ENCODE measurements around the gene ULK2.
"Not testable (repeated sequence)": the region's sequence is repeated elsewhere in the genome, so short reads cannot be mapped to it uniquely, and the experiment has no call there.

ULK2 gene

GRCh38 chr17:19865021-19865420 is 2.7 kb downstream of the ULK2 start:
- no peaks in the 10 kb centered on the region for H3K9me2 ChIP-seq (ENCODE audit: low read depth, low read length)
- no peaks in the 10 kb centered on the region for H3K4me1 ChIP-seq (ENCODE audit: insufficient read depth, low read length, severe bottlenecking)
- H3K79me2 ChIP-seq (ENCODE audit: insufficient read depth, low read length), result no peaks in the 10 kb centered on the region
- TF ChIP-seq EZH2 (IDR thresholded peaks at IDR 0.05; ENCODE audit: borderline replicate concordance, low read length) (no peak), CTCF (IDR thresholded peaks at IDR 0.05; ENCODE audit: low read length) (no peak)
- no peaks in the 10 kb centered on the region for H3K36me3 ChIP-seq (ENCODE audit: insufficient read depth, low read length)
- H3F3A ChIP-seq (ENCODE audit: insufficient read depth, low read length), result no peaks in the 10 kb centered on the region
- no peaks in the 10 kb centered on the region for H3K9me3 ChIP-seq (ENCODE audit: low read length)
- no peaks in the 10 kb centered on the region for H3K27me3 ChIP-seq (ENCODE audit: insufficient read depth, low read length)
- H3K4me3 ChIP-seq (ENCODE audit: low read depth, low read length, poor library complexity, severe bottlenecking), result no peak overlapping the region
- H4K20me1 ChIP-seq (ENCODE audit: insufficient read depth, low read length), result no peaks in the 10 kb centered on the region
- no peak overlapping the region for H2AFZ ChIP-seq (ENCODE audit: low read length)
- no peak overlapping the region for H3K9ac ChIP-seq (ENCODE audit: low read length)
- H3K27ac ChIP-seq (ENCODE audit: low read depth, low read length, poor library complexity, severe bottlenecking), result no peak overlapping the region
- no peak overlapping the region for H3K4me2 ChIP-seq (ENCODE audit: low read length)

- H2AFZ ChIP-seq (ENCODE audit: low read length); H3K9ac ChIP-seq (ENCODE audit: low read length); H4K20me1 ChIP-seq (ENCODE audit: insufficient read depth, low read length); H3K9me2 ChIP-seq (ENCODE audit: low read depth, low read length); H3K4me3 ChIP-seq (ENCODE audit: low read depth, low read length, poor library complexity, severe bottlenecking); H3K27ac ChIP-seq (ENCODE audit: low read depth, low read length, poor library complexity, severe bottlenecking); H3K9me3 ChIP-seq (ENCODE audit: low read length); H3K27me3 ChIP-seq (ENCODE audit: insufficient read depth, low read length); H3K4me1 ChIP-seq (ENCODE audit: insufficient read depth, low read length, severe bottlenecking); H3F3A ChIP-seq (ENCODE audit: insufficient read depth, low read length); H3K4me2 ChIP-seq (ENCODE audit: low read length); H3K79me2 ChIP-seq (ENCODE audit: insufficient read depth, low read length); H3K36me3 ChIP-seq (ENCODE audit: insufficient read depth, low read length): not testable (repeated sequence)
Measured at GRCh38 chr17:19860647-19861177, 7.0 kb downstream of the ULK2 start.

- Histone ChIP-seq H3K4me3 (ENCODE audit: low read depth, low read length, poor library complexity, severe bottlenecking) (no peak overlapping the region), H3K36me3 (ENCODE audit: insufficient read depth, low read length) (no peaks in the 10 kb centered on the region), H3K4me1 (ENCODE audit: insufficient read depth, low read length, severe bottlenecking) (no peaks in the 10 kb centered on the region), H3K9ac (ENCODE audit: low read length) (no peak overlapping the region), H3K9me2 (ENCODE audit: low read depth, low read length) (no peaks in the 10 kb centered on the region), H2AFZ (ENCODE audit: low read length) (no peak overlapping the region), H3K9me3 (ENCODE audit: low read length) (no peaks in the 10 kb centered on the region), H3F3A (ENCODE audit: insufficient read depth, low read length) (no peaks in the 10 kb centered on the region), H4K20me1 (ENCODE audit: insufficient read depth, low read length) (no peaks in the 10 kb centered on the region), H3K27me3 (ENCODE audit: insufficient read depth, low read length) (no peaks in the 10 kb centered on the region), H3K4me2 (ENCODE audit: low read length) (no peak overlapping the region), H3K79me2 (ENCODE audit: insufficient read depth, low read length) (no peaks in the 10 kb centered on the region), H3K27ac (ENCODE audit: low read depth, low read length, poor library complexity, severe bottlenecking) (no peak overlapping the region)
- TF ChIP-seq CTCF (IDR thresholded peaks at IDR 0.05; ENCODE audit: low read length), result no peak
- TF ChIP-seq EZH2 (IDR thresholded peaks at IDR 0.05; ENCODE audit: borderline replicate concordance, low read length), result no peak
Measured at GRCh38 chr17:19857640-19858039, 10.1 kb downstream of the ULK2 start.

- no peaks in the 10 kb centered on the region for H3F3A ChIP-seq (ENCODE audit: insufficient read depth, low read length)
- no peak overlapping the region for H3K9ac ChIP-seq (ENCODE audit: low read length)
- H3K27me3 ChIP-seq (ENCODE audit: insufficient read depth, low read length), result no peaks in the 10 kb centered on the region
- H3K36me3 ChIP-seq (ENCODE audit: insufficient read depth, low read length), result no peaks in the 10 kb centered on the region
- TF ChIP-seq CTCF (IDR thresholded peaks at IDR 0.05; ENCODE audit: low read length) (no peak), EZH2 (IDR thresholded peaks at IDR 0.05; ENCODE audit: borderline replicate concordance, low read length) (no peak)
- no peak overlapping the region for H3K4me3 ChIP-seq (ENCODE audit: low read depth, low read length, poor library complexity, severe bottlenecking)
- no peaks in the 10 kb centered on the region for H4K20me1 ChIP-seq (ENCODE audit: insufficient read depth, low read length)
- H3K9me3 ChIP-seq (ENCODE audit: low read length), result no peaks in the 10 kb centered on the region
- H3K4me2 ChIP-seq (ENCODE audit: low read length), result no peak overlapping the region
- H3K9me2 ChIP-seq (ENCODE audit: low read depth, low read length), result no peaks in the 10 kb centered on the region
- H3K4me1 ChIP-seq (ENCODE audit: insufficient read depth, low read length, severe bottlenecking), result peaks cover 5% of the 10 kb centered on the region
- H2AFZ ChIP-seq (ENCODE audit: low read length), result no peak overlapping the region
- H3K79me2 ChIP-seq (ENCODE audit: insufficient read depth, low read length), result no peaks in the 10 kb centered on the region
- H3K27ac ChIP-seq (ENCODE audit: low read depth, low read length, poor library complexity, severe bottlenecking), result no peak overlapping the region
Measured at GRCh38 chr17:19833914-19834313, 33.8 kb downstream of the ULK2 start.

All from OCI-LY1 (cell line).